ENCODE results near the gene WNT16.
"Not testable (repeated sequence)": the region's sequence is repeated elsewhere in the genome, so short reads cannot be mapped to it uniquely, and the experiment has no call there.

The WNT16 gene, protein sequence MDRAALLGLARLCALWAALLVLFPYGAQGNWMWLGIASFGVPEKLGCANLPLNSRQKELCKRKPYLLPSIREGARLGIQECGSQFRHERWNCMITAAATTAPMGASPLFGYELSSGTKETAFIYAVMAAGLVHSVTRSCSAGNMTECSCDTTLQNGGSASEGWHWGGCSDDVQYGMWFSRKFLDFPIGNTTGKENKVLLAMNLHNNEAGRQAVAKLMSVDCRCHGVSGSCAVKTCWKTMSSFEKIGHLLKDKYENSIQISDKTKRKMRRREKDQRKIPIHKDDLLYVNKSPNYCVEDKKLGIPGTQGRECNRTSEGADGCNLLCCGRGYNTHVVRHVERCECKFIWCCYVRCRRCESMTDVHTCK

DNA sequence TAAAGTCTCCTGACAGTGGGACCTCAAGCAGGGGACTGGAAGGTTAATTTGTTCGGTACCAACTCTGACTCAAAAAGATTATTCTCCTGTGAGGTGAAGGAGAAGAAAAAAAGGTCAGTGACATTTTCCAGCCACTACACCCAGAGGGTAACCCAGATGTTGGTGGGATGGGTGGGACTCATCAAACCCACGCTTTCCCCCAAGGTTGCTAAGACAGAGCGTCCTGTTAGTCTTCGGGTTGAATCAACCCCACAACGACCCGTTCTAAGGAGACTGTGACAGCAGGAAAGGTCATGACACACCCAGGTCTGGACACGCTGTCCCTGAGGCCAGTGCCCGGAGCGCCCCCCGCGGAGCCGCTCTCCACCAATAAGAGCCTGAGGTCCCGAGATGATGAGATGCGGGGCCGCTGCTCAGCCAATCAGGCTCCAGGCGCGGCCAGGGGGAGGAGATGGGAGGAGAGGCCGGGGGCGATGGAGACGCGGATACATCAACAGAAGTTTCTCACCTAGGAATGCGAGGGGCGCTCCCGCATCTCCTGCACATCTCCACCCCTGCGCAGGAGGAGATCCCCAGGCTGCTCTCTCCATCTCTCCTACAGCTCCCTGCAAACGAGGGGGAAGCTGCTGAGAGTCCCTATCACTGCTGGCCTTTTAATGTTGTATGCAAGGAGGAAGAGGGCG is at the start of gene WNT16:
Gene WNT16 (plus strand): TSS at position 493 of the 683 bp plus-strand sequence. CDS start 293 bp downstream, outside the sequence.
- no peak for DNase-seq

DNA sequence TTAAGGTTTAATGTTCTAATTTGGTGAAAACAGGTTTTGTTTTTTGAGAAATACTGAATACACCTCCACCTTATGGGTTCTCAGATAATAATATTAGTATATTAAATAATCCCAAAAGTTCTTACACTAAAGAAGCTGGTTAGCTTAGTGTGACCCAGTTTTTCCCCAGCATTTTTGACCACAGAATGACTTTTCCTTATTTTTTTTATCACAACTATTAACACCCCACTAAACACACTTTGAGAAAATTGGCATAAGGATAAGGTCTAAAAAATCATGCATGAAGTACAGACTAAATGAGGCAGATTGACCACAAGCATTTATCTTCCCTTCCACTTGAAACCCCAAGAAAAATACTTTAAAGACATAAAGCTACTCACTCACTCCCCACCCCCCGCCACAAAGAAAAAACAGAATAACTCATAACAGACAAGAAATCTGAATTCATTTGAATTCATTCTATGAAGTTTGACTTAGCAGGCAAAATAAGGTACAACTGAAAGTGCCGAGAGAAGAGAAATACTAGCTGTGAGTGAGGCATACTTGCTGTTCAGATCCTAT is 49.7 kb upstream of the WNT16 start:
- no peak for DNase-seq

DNA sequence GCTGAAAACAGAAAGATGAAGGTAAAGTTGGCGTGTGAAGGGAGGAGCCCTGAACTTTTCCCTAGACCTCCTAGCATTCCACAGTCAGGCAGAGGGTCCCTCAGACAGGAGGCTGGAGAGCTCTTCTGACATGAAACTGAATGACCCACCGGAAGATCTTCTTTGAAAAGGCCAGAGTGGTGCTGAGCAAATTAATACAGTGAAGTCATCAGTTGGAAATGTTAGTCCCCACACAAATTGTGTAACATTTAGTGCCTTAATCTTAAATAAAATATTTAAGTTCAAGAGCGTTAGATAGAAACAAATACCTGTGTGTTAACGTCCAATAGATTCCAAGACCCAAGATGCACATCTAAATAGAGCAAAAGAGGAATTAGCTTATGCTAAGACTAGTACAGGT is 49.0 kb upstream of the WNT16 start:
- no peak for DNase-seq

DNA sequence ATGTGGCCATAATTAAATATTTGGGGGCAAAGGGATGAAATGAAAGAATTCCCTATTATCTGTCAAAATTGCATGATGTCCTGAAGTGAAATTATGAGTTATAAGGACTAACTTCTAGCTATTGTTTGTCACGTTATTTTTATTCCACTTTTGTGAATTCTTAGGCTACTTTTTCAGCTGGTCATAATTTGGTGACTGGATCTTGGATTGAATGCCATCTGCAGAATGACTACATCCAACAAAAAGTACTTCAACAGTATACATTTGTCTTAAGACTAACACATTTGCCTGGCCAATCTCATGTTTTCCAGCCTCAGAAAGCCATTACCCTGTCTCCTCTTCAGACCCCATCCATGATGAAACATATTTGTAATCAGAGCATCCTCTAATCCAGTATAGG is 48.1 kb upstream of the WNT16 start:
- DNase-seq: no peak

DNA sequence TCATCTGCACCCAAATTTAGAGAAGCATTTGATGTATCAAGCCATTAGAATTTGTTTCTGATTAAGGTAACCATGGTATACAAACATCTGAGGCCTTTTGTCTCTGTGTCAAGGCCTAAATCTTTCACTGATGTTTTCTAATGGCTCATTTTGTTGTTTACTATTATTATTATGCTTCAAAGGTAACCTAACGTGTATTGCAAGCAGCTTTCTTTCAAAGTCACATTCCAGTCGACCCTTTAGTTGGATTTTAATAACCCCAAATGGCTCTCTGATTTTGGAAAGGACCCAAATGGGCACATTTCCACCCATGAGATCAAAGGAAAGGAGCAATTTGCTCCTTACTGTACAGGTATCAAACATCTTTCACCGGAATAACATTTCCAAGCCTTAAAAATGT is 46.7 kb upstream of the WNT16 start:
- no peak for DNase-seq

DNA sequence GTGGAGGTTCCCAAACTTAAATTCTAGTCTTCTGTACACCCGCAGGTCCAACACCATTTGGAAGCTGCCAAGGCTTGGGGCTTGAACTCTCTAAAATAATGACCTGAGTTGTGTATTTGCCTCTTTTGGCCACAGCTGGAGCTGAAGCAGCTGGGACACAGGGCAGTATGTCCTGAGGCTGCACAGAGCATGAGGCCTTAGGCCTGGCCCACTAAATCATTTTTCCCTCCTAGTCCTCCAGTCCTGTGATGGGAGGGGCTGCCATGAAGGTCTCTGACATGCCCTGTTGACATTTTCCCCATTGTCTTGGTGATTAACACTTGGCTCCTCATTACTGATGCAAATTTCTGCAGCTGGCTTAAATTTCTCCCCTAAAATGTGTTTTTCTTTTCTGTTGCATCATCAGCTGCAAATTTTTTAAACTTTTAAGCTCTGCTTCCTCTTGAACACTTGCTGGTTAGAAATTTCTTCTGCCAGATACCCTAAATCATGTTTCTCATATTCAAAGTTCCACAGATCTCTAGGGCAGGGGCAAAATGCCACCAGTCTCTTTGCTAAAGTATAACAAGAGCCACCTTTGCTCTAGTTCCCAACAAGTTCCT is 43.6 kb upstream of the WNT16 start:
- no peak for DNase-seq

DNA sequence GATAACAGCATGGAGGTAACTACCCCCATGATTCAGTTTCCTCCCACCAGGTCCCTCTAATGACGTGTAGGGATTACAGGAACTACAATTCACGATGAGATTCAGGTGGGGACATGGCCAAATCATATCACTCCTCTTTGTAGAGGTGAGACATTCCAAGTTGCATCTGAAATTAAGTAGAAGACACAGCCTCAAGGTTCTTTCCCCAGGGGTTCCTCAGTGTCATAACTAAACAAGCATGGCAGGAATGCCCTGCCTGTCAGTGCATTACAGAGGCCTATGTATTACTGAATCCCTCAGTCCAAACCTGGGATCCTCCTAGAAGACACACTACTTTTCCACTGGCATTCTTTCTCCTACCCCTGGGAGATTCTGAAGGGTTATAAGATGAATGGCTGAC is 42.6 kb upstream of the WNT16 start:
- no peak for DNase-seq

DNA sequence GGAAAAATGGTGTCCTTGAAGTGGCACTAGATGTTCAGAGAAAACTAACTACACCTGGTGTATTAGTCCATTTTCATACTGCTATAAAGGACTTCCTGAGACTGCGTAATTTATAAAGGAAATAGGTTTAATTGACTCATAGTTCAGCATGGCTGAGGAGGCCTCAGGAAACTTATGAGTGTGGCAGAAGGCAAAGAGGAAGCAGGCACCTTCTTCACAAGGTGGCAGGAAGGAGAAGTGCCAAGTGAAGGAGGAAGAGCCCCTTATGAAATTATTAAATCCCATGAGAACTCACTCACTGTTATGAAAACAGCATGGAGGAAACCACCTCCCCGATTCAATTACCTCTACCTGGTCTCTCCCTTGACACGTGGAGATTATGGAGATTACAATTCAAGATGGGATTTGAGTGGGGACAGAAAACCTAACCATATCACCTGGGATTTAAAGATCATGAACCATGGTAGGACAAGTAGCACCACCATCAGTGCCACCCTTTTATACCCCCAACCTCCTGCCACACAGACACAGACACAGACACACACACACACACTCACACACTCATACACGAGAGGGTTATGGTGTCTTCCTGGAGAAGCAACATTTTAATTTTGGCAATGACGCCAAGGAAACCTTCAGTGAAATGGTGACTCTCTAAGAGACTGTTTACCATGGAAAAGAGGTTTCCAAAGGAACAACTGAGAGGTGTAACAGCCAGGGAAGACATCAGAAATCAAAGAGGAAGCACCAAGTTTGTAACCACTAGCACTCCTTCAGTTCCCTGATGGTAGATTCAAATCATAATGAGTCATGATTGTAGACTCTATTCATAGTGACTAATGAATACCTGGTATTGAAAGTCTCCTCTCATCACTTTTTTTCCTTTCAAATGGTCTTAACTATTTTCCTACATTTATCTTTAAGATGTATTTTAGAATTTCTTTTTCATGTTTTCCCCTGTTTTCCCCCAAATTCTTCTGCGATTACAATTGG is 41.8 kb upstream of the WNT16 start:
- no peak for DNase-seq

DNA sequence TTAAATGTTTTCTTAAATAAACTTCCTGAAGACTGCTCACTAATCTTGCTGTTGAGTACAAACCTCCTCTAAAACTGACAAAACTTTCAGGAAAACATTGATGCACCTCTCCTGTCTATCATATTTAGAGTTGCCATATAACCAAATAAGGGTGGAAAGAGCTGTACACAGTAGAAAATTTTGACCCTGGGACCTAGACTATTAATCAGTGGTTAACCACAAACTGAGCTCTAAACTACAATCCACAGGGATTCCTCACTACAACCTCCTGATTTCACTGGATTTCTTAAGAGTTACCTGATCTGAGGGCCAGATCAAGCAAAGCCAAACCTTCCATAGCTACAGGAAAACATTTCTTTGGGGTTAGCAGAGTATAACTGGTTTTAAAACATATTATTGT is 39.9 kb upstream of the WNT16 start:
- DNase-seq: no peak

DNA sequence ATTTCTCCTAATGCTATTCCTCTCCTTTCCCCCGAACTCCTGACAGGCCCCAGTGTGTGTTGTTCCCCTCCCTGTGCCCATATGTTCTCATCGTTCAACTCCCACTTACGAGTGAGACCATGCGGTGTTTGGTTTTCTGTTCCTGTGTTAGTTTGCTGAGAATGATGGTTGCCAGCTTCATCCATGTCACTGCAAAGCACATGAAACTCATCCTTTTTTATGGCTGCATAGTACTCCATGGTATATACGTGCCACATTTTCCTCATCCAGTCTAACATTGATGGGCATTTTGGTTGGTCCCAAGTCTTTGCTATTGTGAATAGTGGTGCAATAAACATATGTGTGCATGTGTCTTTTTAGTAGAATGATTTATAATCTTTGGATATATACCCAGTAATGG is 38.9 kb upstream of the WNT16 start:
- DNase-seq: not testable (repeated sequence)

DNA sequence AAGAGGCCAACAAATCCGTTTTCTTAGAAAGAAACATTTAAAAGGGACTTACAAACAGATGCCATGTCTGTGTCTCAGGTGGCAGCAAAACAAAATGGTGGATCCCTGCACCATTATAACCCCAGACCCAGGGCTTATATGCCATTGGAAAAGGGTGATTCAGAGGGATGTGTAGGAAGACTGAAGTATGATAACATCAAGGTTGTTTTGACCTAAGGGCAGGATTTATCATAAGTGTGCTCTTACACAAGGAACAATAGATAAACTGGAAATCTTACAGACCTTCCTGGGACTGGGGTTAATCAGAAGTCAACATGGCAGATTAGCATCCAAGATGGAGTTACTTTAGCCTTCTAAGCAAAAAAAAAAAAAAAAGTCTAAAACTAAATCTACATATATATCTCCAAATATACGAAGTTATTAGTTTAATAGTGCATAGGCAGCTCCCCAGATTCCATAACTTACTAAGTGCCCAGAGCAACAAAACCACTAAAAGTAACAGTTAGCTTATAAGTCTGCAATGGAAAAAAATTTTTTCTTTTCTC is 34.3 kb upstream of the WNT16 start:
- DNase-seq: no peak

DNA sequence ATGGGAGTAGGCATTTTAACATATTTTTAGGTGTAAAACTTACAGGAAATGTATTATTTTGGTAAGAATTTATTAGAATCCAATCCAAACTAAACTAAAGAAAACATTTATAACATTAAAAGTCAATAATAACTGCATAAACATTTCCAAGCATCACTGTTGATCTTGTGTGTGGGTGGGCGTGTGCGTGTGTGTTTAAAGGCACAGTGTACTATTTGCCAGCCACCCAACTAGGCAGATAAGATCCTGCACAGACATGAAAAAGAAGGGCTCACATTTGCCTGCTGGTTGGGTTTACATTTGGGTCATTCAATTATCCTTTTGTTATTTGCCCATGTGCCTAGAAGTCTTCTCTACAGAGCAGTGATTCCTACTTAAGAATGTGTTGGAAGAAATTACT is 31.0 kb upstream of the WNT16 start:
- DNase-seq: no peak

DNA sequence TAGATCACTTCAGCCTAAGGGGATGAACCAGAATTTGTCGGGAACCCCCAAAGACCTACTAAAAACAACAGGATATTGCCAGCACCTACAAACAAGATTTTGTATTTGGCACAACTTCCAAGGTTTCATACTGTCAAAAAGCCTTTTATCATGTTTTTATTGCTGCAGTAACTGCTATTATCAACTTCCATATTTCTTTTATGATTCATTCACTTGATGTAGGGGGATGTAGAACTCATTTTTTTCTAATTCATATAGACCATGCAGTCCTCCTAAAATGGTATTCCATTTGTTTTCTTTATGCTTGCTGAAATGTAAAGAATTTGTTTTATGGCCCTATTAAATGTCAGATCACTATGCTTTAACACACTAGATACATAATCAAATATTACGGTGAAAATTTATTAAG is 30.0 kb upstream of the WNT16 start:
- DNase-seq: no peak

DNA sequence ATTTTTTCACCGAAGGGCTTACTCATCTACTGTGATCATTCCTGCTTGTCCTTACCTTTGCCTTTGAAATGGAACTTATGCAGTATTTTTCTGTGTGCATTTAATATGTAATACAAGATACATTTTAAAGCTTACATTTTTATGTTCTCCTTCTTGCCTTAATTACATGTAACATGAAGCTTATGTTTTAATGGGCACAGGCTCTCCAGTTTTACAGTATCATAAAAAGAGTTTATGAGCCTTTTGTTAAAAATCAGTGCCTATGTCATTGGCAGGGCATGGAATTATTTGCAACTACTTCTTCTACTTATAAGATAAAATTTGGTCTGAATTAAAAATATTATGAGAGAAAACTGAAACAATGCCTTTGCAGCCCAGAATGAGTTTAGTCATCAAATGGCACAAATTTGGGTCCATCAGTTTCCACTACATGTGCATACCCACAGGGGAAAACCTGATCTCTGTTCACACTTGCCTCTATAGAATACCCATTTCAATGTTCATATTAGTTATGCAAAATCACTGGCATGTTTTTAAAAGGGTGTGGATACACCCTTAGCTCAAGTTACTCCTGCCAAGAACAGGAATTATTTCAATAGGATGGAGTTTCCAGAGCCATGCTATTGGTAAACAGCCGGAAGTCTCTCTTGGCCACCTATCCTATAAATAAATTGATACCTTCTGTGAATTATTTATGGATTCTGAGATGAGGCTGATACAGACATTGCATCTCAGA is 27.9 kb upstream of the WNT16 start:
- no peak for DNase-seq

DNA sequence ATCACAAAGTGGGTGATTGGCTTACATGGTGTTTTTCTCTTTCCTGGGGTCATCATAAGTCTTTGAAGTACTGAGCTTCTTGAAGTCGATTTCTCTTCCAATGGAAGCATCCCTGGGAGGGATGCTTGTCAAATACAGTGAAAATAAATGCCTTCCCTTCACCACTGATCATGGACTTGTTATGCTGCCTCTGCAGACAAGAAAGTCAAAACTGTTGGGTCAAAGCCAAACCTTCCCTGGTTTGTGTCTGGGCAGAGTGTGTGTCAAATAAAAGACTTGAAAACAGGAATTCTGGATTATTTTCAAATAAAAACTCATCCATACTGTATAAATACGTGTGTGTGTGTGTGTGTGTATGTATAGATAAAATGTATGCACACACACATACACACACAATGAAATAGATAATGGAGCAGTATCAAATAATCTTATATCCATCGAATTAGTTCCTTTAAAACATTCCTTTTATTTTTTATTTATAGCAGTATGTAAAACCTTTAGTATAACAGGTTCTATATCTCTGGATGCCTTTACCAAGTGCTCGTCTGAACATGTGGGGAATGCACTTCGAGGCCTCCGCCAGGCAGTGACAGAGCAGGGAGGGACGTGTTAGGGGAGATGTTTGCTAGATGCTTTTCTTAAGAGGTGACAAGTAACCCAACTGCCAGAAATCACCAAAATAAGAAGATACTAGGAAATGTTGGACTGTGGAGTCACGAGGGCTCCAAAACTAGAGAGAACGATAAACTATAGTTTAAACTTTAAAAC is 27.2 kb upstream of the WNT16 start:
- DNase-seq: no peak

DNA sequence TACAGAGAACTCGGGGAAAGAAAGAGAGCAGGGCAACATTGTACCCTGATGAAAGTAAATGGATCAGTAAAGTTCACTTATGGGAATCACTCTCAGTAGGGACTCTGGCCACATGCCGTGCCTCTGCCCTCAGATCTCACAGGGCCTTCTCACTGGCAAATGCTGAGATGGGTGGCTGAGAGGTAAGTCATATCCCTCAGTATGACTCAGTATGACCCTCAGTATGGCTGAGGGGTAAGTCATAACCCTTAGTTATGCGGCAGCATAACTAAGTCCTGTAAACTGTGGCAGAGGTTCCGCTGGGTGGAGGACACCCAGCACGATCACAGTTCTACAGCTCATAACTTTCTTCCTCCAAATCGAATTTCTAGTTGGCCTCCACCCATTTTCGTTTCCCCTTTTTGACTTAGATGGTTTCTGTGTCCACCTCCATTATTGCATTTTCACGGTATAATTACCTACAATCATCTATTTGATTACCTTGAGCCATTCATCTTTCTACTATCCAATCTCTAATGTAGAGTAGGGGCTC is 26.5 kb upstream of the WNT16 start:
- no peak for DNase-seq

DNA sequence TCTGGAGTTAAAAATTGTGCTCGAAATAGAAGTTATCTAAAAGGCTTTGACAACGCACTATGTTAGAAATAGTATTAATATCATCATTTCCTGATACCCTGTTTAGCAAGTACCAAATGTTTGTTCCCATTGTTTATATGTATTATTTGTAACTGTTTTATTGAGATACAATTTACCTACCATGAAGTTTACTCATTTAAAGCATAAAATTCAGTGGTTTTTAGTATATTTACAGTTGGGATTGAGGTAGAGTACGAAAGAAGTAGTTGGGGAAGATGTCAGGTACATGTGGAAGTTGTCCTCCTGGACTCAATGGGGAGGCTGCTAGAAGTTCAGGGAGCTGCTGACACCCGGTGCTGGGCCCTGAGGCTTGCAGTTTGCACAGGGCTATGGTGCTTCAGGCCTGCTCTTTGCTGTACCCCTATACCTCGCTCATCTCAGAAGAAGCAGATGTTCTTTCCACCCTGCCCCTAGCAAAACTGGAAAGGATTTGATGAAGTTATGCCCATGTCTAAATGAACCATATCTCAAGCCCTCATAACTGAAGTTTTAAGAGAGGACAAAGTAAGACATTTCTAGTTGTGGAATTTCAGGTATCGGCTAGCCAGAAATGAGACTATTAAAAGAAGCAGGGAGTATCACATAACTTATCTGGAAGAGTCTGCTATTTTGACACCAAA is 25.2 kb upstream of the WNT16 start:
- no peak for DNase-seq

DNA sequence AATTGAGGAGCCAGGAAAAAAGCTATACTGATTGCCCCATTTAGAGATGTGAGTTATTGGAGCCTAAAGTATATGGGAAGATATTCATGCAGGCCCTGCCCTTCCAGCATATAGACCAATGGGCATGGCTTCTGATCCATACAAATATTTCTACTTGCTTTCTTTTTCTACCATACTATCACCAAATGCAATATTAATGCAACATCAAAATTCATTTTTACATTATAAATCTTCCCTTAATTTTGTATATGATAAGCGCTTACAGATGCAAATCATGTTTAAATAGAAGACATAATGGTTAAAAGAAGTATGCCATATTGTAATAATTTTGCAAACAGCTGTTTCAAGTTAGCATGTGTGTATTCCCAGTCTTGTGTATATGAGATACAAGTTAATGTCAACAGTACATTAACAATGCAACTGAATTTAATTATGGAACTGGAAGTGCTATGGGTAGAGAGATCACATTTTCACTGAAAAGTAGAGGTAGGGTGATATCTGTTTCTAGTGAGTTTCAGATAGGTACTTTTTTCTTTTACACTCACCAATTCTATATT is 24.6 kb upstream of the WNT16 start:
- DNase-seq: no peak

DNA sequence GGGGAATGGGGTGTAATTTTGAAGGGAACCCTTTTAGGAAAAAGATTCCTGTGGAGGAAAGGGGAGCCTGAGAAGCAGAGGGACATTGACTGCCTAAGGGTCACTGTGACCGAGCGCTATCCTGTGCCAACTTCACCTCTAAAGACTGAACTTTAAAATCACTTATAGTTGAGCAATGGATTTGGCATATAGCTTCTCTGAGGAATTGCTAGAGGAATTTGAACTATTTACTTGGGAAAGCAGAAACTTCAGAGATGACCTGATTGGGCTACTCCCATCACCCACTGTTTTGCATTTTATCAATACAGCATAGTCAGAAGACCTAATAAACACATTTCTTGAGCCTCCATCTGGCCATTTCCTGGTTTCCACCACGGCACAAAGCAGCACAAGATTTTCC is 23.7 kb upstream of the WNT16 start:
- DNase-seq: no peak

DNA sequence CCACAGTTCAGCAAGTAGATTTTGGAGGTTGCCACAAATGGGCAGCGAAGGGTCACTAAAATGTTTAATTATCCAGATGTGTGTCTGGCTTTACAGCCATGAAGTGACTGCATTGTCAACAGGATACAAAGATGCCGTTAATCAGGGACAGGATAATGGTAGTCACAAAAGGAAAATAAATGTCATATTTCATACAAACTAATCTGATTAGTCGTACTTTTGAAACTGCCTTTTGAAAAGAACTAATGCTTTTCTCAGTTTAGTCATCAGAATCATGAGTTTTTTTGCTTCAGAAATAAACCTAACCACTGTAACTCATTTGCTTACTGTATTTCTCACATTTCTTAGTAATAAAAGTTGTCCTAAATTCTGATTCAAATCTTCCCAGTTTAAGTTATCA is 22.2 kb upstream of the WNT16 start:
- DNase-seq: no peak
